ENCODE data around the gene NPEPL1. TPM values are rescaled to one million over a fixed set of nuclear protein-coding genes. Genes with fewer than 3 reads are reported as not detected.

Gene NPEPL1
- total RNA-seq, 2 experiments from 2014 or later, result 29.1 to 30.7 TPM

- Mint-ChIP-seq H3K9me3 (no peaks in the 10 kb centered on the region), H3K27me3 (peaks cover 19% of the 10 kb centered on the region), H3K4me3 (no peak overlapping the region), H3K27ac (no peak overlapping the region), H3K36me3 (ENCODE audit: low read depth) (no peaks in the 10 kb centered on the region), H3K4me1 (no peaks in the 10 kb centered on the region)
- DNase-seq, result peak; percentile 7
- POLR2A ChIA-PET, result no interaction called here
- CTCF ChIA-PET, result no interaction called here
Observed at GRCh38 chr20:58760856-58761255, 68.3 kb downstream of the NPEPL1 start.

- Mint-ChIP-seq H3K4me1 (no peaks in the 10 kb centered on the region), H3K4me3 (no peak overlapping the region)
Observed at GRCh38 chr20:58762120-58762519, 69.5 kb downstream of the NPEPL1 start.

GRCh38 chr20:58763076-58763475, 70.5 kb downstream of the NPEPL1 start:
- CTCF ChIA-PET, result no interaction called here
- peaks cover 23% of the 10 kb centered on the region for H3K27me3 Mint-ChIP-seq

More at GRCh38 chr20:58762120-58762519, 69.5 kb downstream of the NPEPL1 start:
- ChIA-PET POLR2A (no interaction called here), CTCF (no interaction called here)
- Mint-ChIP-seq H3K27me3 (peaks cover 22% of the 10 kb centered on the region), H3K27ac (no peak overlapping the region), H3K36me3 (ENCODE audit: low read depth) (no peaks in the 10 kb centered on the region), H3K9me3 (no peaks in the 10 kb centered on the region)
- no peak for DNase-seq

More at GRCh38 chr20:58763076-58763475, 70.5 kb downstream of the NPEPL1 start:
- Mint-ChIP-seq H3K36me3 (ENCODE audit: low read depth) (no peaks in the 10 kb centered on the region), H3K27ac (no peak overlapping the region), H3K4me1 (no peaks in the 10 kb centered on the region), H3K9me3 (no peaks in the 10 kb centered on the region), H3K4me3 (no peak overlapping the region)
- POLR2A ChIA-PET, result no interaction called here
- DNase-seq, result no peak

Other genes with a start within 250 kb of the NPEPL1 start
- not detected for gene APCDD1L, start 177.4 kb upstream of the NPEPL1 start, total RNA-seq
- 100 to 1,000 TPM; 152 to 153 TPM for gene STX16, start 41.5 kb upstream of the NPEPL1 start, total RNA-seq
- 1 to 10 TPM in 1 of 2 experiments, under 1 TPM in 1; 0.65 to 1.0 TPM for gene GNAS-AS1, start 158.1 kb downstream of the NPEPL1 start, total RNA-seq
- 100 to 1,000 TPM; 790 to 809 TPM for gene GNAS, start 159.9 kb downstream of the NPEPL1 start, total RNA-seq